HG02678 (cell line): ENCODE results near the gene PPP2R1A.
"Not testable (repeated sequence)": the region's sequence is repeated elsewhere in the genome, so short reads cannot be mapped to it uniquely, and the experiment has no call there.

ENCODE experiments used
- ATAC-seq: cut with Tn5 transposase; IDR thresholded peaks from one replicate; pipeline ENCODE4 v1.9.1; 2021; ENCODE audit warnings: mild to moderate bottlenecking, moderate library complexity; ENCODE audit not compliant: unreplicated experiment

The PPP2R1A gene

GRCh38 chr19:52200044-52200443 is 10.2 kb downstream of the PPP2R1A start:
- ATAC-seq, result no peak

- not testable (repeated sequence) for ATAC-seq
These were observed 11.0 kb downstream of the PPP2R1A start for GRCh38 chr19:52200755-52201391.

- no peak for ATAC-seq
These were observed 16.6 kb downstream of the PPP2R1A start for GRCh38 chr19:52206481-52206880.

- no peak for ATAC-seq
These were observed 21.4 kb downstream of the PPP2R1A start for GRCh38 chr19:52211203-52211602.

- ATAC-seq, result no peak
These were observed 22.2 kb downstream of the PPP2R1A start for GRCh38 chr19:52211926-52212571.

- no peak for ATAC-seq
These were observed 22.9 kb downstream of the PPP2R1A start for GRCh38 chr19:52212572-52213255.

GRCh38 chr19:52214241-52214640 is 24.4 kb downstream of the PPP2R1A start:
- ATAC-seq, result no peak

- ATAC-seq, result no peak
These were observed 26.5 kb downstream of the PPP2R1A start for GRCh38 chr19:52216401-52216800.

GRCh38 chr19:52217576-52217975 is 27.7 kb downstream of the PPP2R1A start:
- ATAC-seq, result no peak

GRCh38 chr19:52219611-52220010 is 29.8 kb downstream of the PPP2R1A start:
- ATAC-seq, result no peak

- ATAC-seq, result no peak
These were observed 31.2 kb downstream of the PPP2R1A start for GRCh38 chr19:52221031-52221430.

- no peak for ATAC-seq
These were observed 32.1 kb downstream of the PPP2R1A start for GRCh38 chr19:52221831-52222375.

- ATAC-seq, result no peak
These were observed 34.4 kb downstream of the PPP2R1A start for GRCh38 chr19:52224211-52224610.

- no peak for ATAC-seq
These were observed 36.8 kb downstream of the PPP2R1A start for GRCh38 chr19:52226652-52227051.

GRCh38 chr19:52227196-52227940 is 37.5 kb downstream of the PPP2R1A start:
- ATAC-seq, result no peak

- ATAC-seq, result no peak
These were observed 38.1 kb downstream of the PPP2R1A start for GRCh38 chr19:52227980-52228379.

GRCh38 chr19:52229524-52229923 is 39.7 kb downstream of the PPP2R1A start:
- no peak for ATAC-seq

GRCh38 chr19:52230685-52231084 is 40.8 kb downstream of the PPP2R1A start:
- ATAC-seq, result no peak

GRCh38 chr19:52231154-52231910 is 41.5 kb downstream of the PPP2R1A start:
- no peak for ATAC-seq

- no peak for ATAC-seq
These were observed 44.6 kb downstream of the PPP2R1A start for GRCh38 chr19:52234406-52234805.
